GM03348 (cell line): ENCODE data around the gene OPRL1.

Source experiments
- DNase-seq: peaks from one replicate; pipeline ENCODE4 v3.0.0; 2012; ENCODE audit warnings: low spot score

Gene OPRL1

DNA sequence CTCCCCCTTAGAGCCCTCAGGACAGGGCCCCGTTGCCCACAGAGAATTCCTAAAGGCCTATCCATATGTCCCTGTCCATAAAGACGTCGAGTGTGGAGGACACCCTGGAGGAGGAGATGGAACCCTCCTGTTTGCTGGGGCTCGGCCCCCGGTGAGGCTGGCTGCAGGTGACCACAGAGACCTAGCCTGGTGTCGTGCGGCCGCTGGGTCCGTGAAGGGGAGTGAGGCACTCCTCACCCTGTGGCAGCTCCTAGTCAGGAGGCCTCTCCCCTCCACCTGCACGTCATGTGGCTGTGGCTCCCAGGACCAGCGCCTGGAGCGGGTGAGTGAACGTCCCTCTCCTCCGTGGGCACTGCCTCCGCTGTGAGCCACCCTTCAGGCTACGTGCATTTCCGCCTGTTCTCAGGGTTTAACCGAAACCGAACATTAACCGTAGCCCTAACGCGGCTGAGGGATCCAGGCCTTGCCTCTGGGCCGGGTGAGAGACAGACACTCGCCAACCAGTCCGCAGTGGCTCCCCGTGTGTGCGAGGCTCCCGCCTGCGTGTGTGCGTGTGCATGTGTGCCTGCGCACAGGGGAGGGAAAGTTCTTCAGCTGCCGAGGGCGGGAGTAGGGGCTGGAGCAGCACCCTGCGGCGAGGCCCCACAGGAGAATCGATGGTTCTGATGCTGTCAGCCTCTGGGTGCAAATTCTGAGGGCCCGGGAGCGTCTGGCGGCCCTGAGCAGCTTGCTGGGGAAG is 22.8 kb upstream of the OPRL1 start:
- no peak for DNase-seq

DNA sequence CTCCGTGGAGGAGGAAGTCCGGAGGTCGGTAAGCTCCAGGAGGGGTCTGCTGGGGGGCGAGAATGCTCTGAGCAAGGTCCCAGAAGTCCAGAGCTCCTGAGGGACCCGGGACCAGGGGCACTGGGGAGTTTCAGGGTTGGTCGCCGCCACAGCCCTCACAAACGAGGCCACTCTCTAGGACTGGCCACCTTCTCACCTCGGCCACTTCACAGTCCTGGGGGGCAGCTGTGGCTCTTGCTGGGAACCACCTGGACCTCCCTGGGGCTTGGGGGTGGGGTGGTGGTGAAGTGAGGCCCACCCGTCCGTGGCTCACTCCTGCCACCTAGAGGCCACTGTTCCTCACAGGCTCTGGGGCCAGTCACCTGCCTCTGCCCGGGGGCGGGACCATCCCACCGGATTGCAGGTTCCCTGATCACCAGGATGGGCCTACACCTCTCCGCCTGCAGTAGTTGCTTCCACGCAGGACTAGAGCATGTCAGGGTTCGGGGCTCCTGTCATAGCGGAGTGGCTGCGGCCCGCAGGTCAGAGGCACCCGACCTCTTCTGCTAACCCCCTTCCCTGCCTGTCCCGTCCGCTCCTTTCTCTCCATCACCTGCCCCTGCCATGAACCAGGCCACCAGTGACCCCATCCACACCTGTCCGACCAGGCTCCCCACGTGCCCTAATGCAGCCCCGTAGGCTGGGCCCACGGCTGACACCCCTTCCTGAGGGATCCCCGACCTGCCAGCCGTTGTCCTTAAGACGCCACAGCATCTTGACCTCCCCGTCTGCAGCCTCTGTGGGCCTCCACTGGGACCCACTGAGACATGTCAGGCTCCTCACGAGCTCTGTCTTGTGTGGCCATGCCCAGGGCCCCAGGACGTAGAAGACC is 22.0 kb upstream of the OPRL1 start:
- peak; percentile 88 for DNase-seq

- no peak for DNase-seq
These were observed 21.3 kb upstream of the OPRL1 start for GRCh38 chr20:64058536-64058935.

DNA sequence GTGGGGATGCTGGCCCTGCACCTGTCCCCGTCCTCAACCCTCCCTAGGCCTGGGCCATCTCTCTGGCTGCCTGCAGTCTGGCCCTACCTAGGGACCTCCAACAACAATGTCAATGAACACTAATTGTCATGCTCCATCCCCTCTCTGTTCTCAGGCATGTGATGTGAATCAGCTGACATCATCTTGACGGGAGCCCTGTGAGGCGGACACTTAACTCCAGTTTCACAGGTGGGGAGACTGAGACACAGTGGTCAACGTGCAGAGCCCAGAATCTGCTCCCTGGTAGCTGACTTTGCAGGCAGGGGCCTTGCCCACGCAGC is 17.6 kb upstream of the OPRL1 start:
- DNase-seq = no peak

DNA sequence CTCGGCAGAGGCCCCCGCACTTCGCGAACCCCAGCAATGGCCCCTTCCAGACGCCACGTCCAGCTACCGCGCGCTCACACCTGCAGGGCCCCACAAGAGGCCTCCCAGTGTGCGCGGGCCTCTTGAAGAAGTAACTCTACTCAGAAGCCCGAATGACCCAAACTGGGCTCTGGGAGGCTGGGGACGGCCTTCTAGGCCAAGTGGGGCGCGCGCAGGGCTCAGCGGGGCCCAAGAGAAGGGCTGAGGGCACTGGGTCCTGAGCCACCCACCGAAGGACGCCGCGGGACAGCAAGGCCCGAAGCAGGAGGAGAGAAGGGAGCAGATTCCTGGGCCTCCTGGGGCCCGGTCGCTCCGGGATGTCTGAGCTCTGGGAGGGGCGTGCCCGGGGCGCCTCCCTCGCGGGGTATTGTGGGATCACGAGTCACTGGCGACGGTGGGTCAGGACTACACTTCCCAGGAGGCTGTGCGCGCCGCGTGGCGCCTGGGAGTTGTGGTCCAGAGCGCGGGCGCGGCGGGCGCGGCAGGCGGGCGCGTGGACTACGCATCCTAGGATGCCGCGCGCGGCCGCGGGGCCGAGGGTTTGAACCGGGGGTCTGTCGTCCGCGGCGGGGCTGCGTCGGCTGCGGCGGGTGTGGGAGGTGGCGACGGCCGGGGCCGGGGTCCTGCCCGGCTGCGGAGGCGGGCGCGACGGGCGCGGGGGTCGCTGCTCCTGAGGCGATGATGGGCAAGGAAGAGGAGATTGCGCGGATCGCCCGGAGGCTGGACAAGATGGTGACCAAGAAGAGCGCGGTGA is 17.1 kb upstream of the OPRL1 start, which contains the start of gene TCEA2:
Gene TCEA2, plus strand, starts transcription at position 603 of the 793 bp plus-strand sequence. Its CDS starts 115 bp downstream, at position 718.
- DNase-seq = peak; percentile 99

- DNase-seq = peak; percentile 68
These were observed 16.3 kb upstream of the OPRL1 start for GRCh38 chr20:64063389-64064144.

GRCh38 chr20:64064145-64064698 is 15.7 kb upstream of the OPRL1 start:
- DNase-seq = peak; percentile 76

GRCh38 chr20:64065062-64065973 is 14.6 kb upstream of the OPRL1 start:
- DNase-seq = no peak

- peak; percentile 69 for DNase-seq
These were observed 13.9 kb upstream of the OPRL1 start for GRCh38 chr20:64065974-64066343.

- no peak for DNase-seq
These were observed 12.8 kb upstream of the OPRL1 start for GRCh38 chr20:64067005-64067632.

DNA sequence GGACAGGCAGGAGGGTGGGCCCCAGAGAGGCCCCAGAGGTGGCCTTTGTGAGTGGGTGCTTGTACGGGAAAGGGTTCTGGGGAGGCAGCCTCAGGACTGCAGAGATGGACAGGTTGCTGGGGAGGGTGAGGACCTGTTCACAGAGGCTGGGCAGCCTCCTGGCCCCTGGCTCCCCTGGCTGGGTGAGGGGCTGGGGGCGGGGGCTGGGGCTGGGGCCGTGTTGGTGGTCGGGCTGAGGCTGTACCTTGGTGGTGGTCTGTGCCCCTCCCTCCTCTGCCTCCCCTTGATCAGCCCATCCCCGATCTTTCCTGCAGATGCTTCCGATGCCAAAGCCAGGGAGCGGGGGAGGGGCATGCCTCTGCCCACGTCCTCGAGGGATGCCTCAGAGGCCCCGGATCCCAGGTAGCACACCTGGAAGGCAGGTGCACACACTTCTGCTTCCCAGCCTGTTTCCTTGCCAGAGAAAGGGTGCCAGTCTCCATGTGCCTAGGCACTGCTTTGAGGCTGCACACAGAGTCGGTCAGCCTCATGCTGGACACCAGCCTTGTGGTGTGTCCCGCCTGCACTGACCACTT is 12.1 kb upstream of the OPRL1 start:
- no peak for DNase-seq

GRCh38 chr20:64068386-64069208 is 11.3 kb upstream of the OPRL1 start:
- no peak for DNase-seq

DNA sequence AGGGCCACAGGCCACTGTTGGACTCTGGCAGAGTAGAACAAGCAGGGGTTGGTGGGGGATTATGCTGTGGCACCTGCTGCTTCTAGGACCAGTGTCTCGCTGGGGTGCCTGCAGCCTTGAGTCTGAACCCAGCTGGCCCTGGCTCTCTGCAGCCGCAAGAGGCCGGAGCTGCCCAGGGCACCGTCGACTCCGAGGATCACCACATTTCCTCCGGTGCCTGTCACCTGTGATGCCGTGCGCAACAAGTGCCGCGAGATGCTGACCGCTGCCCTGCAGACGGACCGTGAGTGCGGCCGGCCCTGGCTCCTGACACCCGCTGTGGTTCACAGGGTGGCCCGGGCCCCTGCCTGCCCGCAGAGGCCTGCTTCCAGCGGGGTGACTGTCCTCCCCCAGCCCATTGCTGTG is 10.7 kb upstream of the OPRL1 start:
- no peak for DNase-seq

GRCh38 chr20:64069614-64070243 is 10.2 kb upstream of the OPRL1 start:
- DNase-seq = peak; percentile 63

- DNase-seq = no peak
These were observed 9.5 kb upstream of the OPRL1 start for GRCh38 chr20:64070244-64070993.

DNA sequence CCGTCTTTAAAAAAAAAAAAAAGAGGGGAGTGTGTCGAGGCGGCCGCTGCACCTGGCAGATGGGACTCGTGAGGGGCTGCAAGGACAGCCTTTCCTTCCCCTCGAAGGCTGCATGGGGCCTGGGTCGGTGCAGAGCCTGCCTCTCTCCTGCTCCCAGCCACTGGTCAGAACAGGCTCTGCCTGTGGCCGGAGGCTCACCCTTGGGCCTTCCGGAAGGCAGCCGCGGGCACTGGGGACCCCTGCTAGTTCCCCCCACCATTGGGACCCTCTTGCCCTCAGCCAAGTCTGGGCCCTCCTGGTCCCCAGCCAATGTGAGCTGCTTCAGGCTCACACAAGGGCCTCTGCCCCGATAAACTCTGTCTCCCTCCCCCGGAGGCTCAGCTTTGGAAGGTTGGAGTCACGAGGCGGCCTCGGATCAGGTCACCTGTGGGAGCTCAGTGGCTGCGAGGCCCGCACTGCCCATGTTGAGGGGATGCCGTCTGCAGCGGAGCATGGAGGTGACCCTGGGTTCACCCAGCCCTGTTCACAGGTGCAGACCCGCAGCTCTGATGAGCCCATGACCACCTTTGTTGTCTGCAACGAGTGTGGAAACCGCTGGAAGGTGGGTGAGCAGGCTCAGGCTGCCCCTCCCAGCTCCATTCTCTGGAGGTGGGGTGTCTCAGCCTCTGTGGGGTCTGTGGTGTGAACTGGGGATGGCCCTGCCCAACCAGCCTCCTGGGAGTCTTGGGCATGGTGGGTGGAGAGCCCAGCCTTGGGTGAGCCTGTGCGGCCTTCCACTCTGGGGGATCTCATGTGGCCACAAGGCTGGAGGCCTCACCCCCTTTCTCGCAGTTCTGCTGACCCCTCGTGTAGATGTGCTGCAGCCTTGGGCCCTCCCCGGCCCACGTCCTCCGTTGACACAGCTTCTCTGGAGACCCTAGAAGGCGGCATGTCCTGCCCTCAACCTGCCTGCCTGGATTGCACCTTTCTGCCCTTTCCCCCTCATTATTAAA is 8.2 kb upstream of the OPRL1 start:
- no peak for DNase-seq
